HCT116 (cell line): Measurements from ENCODE around the gene HMHB1. TPM values are rescaled to one million over a fixed set of nuclear protein-coding genes. Genes with fewer than 3 reads are reported as not detected.

Experiments
- ATAC-seq: fragments of 200-7000 bp; cut with Tn5 transposase; 2 replicates; pipeline ENCODE4 v1.9.1; 2020; ENCODE audit warnings: mild to moderate bottlenecking, moderate library complexity
- BruUV-seq: library from RNA; stranded (reverse); fragments of 400-500 nt; replicated peaks from 2 replicates; lab custom pipeline; 2021; lab: Mats Ljungman, UMichigan
- CTCF ChIA-PET: fragments of 300-600 bp; sonication (Branson Sonifier 250); formaldehyde crosslinking; loops from one replicate; lab custom pipeline; 2021; ENCODE audit warnings: antibody characterized with exemption; lab: Charles Lee
- POLR2A ChIA-PET: fragments of 300-600, 350-600 bp; sonication (Branson Sonifier 250); formaldehyde crosslinking; loops from one replicate; lab custom pipeline; 2021; ENCODE audit warnings: antibody characterized with exemption; lab: Charles Lee
- RAD21 ChIA-PET, 2 experiments: fragments of 300-600 bp; sonication (Branson Sonifier 250); formaldehyde crosslinking; loops; one replicate each; lab custom pipeline; 2023; ENCODE audit warnings: low total read pairs in 2 of 2; ENCODE audit not compliant: uncharacterized antibody in 2 of 2, unreplicated experiment in 2 of 2, low non-redundant PET in 1 of 2; lab: Charles Lee
- DNase-seq: peaks from one replicate; pipeline ENCODE4 v3.0.0-alpha.2; 2010; ENCODE audit warnings: low read depth, low spot score
- H2AFZ ChIP-seq: fragments of 200-600 bp; shearing (Covaris generic), sonication (generic); 2 replicates; pipeline ENCODE4 v1.6.1; 2017; ENCODE audit warnings: low read depth, mixed run types, mixed read lengths, antibody characterized with exemption, low read length; ENCODE audit not compliant: poor library complexity, severe bottlenecking
- H3K27ac ChIP-seq: 2 replicates; pipeline ENCODE4 v1.5.1; 2012; ENCODE audit warnings: low read depth, low read length
- H3K27me3 ChIP-seq: fragments of 200-600 bp; sonication (generic); 2 replicates; pipeline ENCODE4 v1.6.1; 2016; ENCODE audit warnings: mixed run types, low read length, mixed read lengths; ENCODE audit not compliant: insufficient read depth
- H3K36me3 ChIP-seq, 2 experiments: fragments of 200-500 bp in 1 of 2; fragments of 200-600 bp in 1 of 2; sonication (Bioruptor generic) in 1 of 2; sonication (generic) in 1 of 2; 2 replicates each; pipeline versions ENCODE4 v1.5.1 to v1.6.1; 2014 to 2016; ENCODE audit warnings: low read length in 2 of 2, inconsistent platforms in 1 of 2, mixed read lengths in 1 of 2, mixed run types in 1 of 2; ENCODE audit not compliant: insufficient read depth in 2 of 2, control insufficient read depth in 1 of 2
- H3K4me1 ChIP-seq, 2 experiments: fragments of 200-600 bp in 1 of 2; sonication (generic) in 1 of 2; 2 replicates each; pipeline versions ENCODE4 v1.5.1 to v1.6.1; 2012 to 2017; ENCODE audit warnings: low read length in 2 of 2, inconsistent platforms in 1 of 2, mild to moderate bottlenecking in 1 of 2, mixed read lengths in 1 of 2, mixed run types in 1 of 2, moderate library complexity in 1 of 2; ENCODE audit not compliant: insufficient read depth in 2 of 2, control insufficient read depth in 1 of 2
- H3K4me2 ChIP-seq: fragments of 200-600 bp; sonication (generic); 2 replicates; pipeline ENCODE4 v1.6.1; 2017; ENCODE audit warnings: mixed run types, low read length, mixed read lengths
- H3K4me3 ChIP-seq, 2 experiments: fragments of 200-600 bp in 1 of 2; sonication (generic) in 1 of 2; replicated peaks in 1 of 2; 2 replicates each; pipeline ENCODE4 v1.5.1; 2011 to 2016; ENCODE audit warnings: low read length in 2 of 2, control low read depth in 1 of 2, low read depth in 1 of 2, mild to moderate bottlenecking in 1 of 2, mixed read lengths in 1 of 2, mixed run types in 1 of 2
- H3K79me2 ChIP-seq: fragments of 200-600 bp; sonication (generic); 2 replicates; pipeline ENCODE4 v1.6.1; 2017; ENCODE audit warnings: mild to moderate bottlenecking, mixed run types, low read length, moderate library complexity, mixed read lengths; ENCODE audit not compliant: insufficient read depth
- H3K9ac ChIP-seq: fragments of 200-600 bp; sonication (generic); 2 replicates; pipeline ENCODE4 v1.6.1; 2016; ENCODE audit warnings: low read length, mixed read lengths
- H3K9me2 ChIP-seq: fragments of 200-600 bp; sonication (generic), shearing (Covaris generic); 2 replicates; pipeline ENCODE4 v1.6.1; 2017; ENCODE audit warnings: mixed run types, mild to moderate bottlenecking, moderate library complexity; ENCODE audit not compliant: insufficient read depth
- H3K9me3 ChIP-seq, 2 experiments: fragments of 200-500 bp in 1 of 2; fragments of 200-600 bp in 1 of 2; sonication (Bioruptor generic) in 1 of 2; sonication (generic) in 1 of 2; 2 replicates each; pipeline ENCODE4 v1.6.1; 2014 to 2017; ENCODE audit warnings: low read length in 2 of 2, mixed read lengths in 2 of 2, inconsistent platforms in 1 of 2, low read depth in 1 of 2, mild to moderate bottlenecking in 1 of 2, mixed run types in 1 of 2, moderate library complexity in 1 of 2; ENCODE audit not compliant: control insufficient read depth in 1 of 2, insufficient read depth in 1 of 2
- H4K20me1 ChIP-seq: fragments of 200-600 bp; sonication (generic), shearing (Covaris generic); 2 replicates; pipeline ENCODE4 v1.6.1; 2017; ENCODE audit warnings: mixed run types, mild to moderate bottlenecking, moderate library complexity; ENCODE audit not compliant: insufficient read depth
- CEBPB ChIP-seq: IDR thresholded peaks from 2 replicates; pipeline ENCODE4 v1.6.1; 2012; ENCODE audit warnings: low read depth
- EGR1 ChIP-seq: IDR thresholded peaks from 2 replicates; pipeline ENCODE4 v1.6.1; 2012; ENCODE audit warnings: low read depth
- EZH2 ChIP-seq: fragments of 200-600 bp; sonication (generic); IDR thresholded peaks from 2 replicates; pipeline ENCODE4 v1.6.1; 2017; ENCODE audit warnings: antibody characterized with exemption, mixed run types
- FOSL1 ChIP-seq: IDR thresholded peaks from 2 replicates; pipeline ENCODE4 v1.6.1; 2012; ENCODE audit warnings: low read depth
- JUND ChIP-seq: IDR thresholded peaks from 2 replicates; pipeline ENCODE4 v1.6.1; 2012
- MAX ChIP-seq: IDR thresholded peaks from 2 replicates; pipeline ENCODE4 v1.6.1; 2012
- POLR2A ChIP-seq: IDR thresholded peaks from 2 replicates; pipeline ENCODE4 v1.7.0; 2011; ENCODE audit warnings: borderline replicate concordance; ENCODE audit not compliant: insufficient read depth, insufficient read length; ENCODE audit errors: extremely low read depth
- POLR2AphosphoS5 ChIP-seq: IDR thresholded peaks from 2 replicates; pipeline ENCODE4 v1.6.1; 2011; ENCODE audit warnings: mild to moderate bottlenecking, low read depth, low read length, moderate library complexity
- SP1 ChIP-seq: IDR thresholded peaks from 2 replicates; pipeline ENCODE4 v1.6.1; 2012; ENCODE audit warnings: low read depth
- TCF7L2 ChIP-seq: IDR thresholded peaks from 2 replicates; pipeline ENCODE4 v1.7.0; 2011; ENCODE audit warnings: borderline replicate concordance, inconsistent platforms; ENCODE audit not compliant: insufficient read depth, insufficient read length; ENCODE audit errors: extremely low read depth
- ZBTB33 ChIP-seq: IDR thresholded peaks from 2 replicates; pipeline ENCODE4 v1.6.1; 2011; ENCODE audit warnings: mild to moderate bottlenecking, low read length, moderate library complexity; ENCODE audit not compliant: insufficient replicate concordance; ENCODE audit errors: extremely low read depth
- intact Hi-C: fragments of 100-400 bp; cut with micrococcal nuclease; formaldehyde crosslinking; loops from 2 replicates; pipeline ENCODE4 v1.10.0; 2022
- total RNA-seq: library from RNA; stranded (reverse); gene quantifications from one replicate; pipeline ENCODE4 v1.2.1, GENCODE V29; 2021; ENCODE audit not compliant: unreplicated experiment
- TF ChIP-seq, protein P1 (sequence below): IDR thresholded peaks from 2 replicates; pipeline ENCODE4 v1.6.1; 2012; ENCODE audit warnings: low read depth

The HMHB1 gene
- total RNA-seq, 1 experiment from 2014 or later = not detected

DNA sequence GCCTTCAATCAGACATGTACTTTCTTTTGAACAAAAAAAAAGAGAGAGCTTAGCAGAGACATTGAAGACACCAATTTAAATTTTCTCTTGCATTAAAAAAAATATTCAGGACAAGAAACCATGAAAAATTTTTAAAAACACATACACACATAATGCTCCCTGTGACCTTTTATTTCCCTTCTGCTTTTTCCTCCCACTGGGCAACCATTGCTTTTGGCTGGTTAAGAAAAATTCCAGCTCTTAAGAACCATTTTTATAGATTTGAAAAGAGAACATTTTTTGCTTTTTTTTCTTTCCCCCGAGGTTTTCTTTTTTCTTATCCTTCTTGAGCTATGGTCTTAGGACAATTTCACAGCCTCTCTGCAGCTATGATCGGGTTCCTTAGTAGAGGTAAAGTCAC lies 6.1 kb upstream of the HMHB1 start:
- no peak overlapping the region for H3K4me2 ChIP-seq
- H3K9me2 ChIP-seq = no peaks in the 10 kb centered on the region
- no peak overlapping the region for H3K9ac ChIP-seq
- no peak for ATAC-seq
- no peak overlapping the region for H3K4me3 ChIP-seq
- no peaks in the 10 kb centered on the region for H3K4me1 ChIP-seq
- BruUV-seq = no TSS peak
- DNase-seq = no peak
- ChIA-PET CTCF (no interaction called here), POLR2A (no interaction called here), RAD21 (no interaction called here)
- no peaks in the 10 kb centered on the region for H3K79me2 ChIP-seq
- TF ChIP-seq EGR1 (no peak), MAX (no peak), SP1 (no peak), FOSL1 (no peak), POLR2AphosphoS5 (no peak), EZH2 (no peak), JUND (no peak), ZBTB33 (no peak), CEBPB (no peak), TCF7L2 (no peak), POLR2A (no peak)
- TF ChIP-seq, protein P1, sequence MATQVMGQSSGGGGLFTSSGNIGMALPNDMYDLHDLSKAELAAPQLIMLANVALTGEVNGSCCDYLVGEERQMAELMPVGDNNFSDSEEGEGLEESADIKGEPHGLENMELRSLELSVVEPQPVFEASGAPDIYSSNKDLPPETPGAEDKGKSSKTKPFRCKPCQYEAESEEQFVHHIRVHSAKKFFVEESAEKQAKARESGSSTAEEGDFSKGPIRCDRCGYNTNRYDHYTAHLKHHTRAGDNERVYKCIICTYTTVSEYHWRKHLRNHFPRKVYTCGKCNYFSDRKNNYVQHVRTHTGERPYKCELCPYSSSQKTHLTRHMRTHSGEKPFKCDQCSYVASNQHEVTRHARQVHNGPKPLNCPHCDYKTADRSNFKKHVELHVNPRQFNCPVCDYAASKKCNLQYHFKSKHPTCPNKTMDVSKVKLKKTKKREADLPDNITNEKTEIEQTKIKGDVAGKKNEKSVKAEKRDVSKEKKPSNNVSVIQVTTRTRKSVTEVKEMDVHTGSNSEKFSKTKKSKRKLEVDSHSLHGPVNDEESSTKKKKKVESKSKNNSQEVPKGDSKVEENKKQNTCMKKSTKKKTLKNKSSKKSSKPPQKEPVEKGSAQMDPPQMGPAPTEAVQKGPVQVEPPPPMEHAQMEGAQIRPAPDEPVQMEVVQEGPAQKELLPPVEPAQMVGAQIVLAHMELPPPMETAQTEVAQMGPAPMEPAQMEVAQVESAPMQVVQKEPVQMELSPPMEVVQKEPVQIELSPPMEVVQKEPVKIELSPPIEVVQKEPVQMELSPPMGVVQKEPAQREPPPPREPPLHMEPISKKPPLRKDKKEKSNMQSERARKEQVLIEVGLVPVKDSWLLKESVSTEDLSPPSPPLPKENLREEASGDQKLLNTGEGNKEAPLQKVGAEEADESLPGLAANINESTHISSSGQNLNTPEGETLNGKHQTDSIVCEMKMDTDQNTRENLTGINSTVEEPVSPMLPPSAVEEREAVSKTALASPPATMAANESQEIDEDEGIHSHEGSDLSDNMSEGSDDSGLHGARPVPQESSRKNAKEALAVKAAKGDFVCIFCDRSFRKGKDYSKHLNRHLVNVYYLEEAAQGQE = no peak
- no peak overlapping the region for H2AFZ ChIP-seq
- intact Hi-C loops = no loop called here
- H3K36me3 ChIP-seq = no peaks in the 10 kb centered on the region
- H3K9me3 ChIP-seq = no peaks in the 10 kb centered on the region
- H3K27me3 ChIP-seq = no peaks in the 10 kb centered on the region
- no peaks in the 10 kb centered on the region for H4K20me1 ChIP-seq
- H3K27ac ChIP-seq = no peak overlapping the region
